SK-N-SH (cell line): ENCODE results near the gene SFMBT2. TPM values are rescaled to one million over a fixed set of nuclear protein-coding genes. Genes with fewer than 3 reads are reported as not detected.

Experiments used
- CTCF ChIA-PET: fragments of 300-600, 350-600 bp; formaldehyde crosslinking; extraction: SDS; loops from one replicate; lab custom pipeline; 2021; lab: Yijun Ruan, JAX
- POLR2A ChIA-PET: fragments of 350-600 bp; sonication (Branson Sonifier 250); formaldehyde crosslinking; extraction: SDS; loops from one replicate; lab custom pipeline; 2020; ENCODE audit warnings: antibody characterized with exemption, inconsistent platforms; lab: Yijun Ruan, JAX
- DNase-seq: peaks from one replicate; pipeline ENCODE4 v3.0.0; 2012
- H2AFZ ChIP-seq: fragments of 200-600 bp; sonication (generic); 2 replicates; pipeline ENCODE4 v1.8.1; 2016; ENCODE audit warnings: antibody characterized with exemption, mild to moderate bottlenecking, low read depth
- H3F3A ChIP-seq: fragments of 200-600 bp; sonication (generic); replicated peaks from 2 replicates; pipeline ENCODE3; 2016; ENCODE audit warnings: antibody characterized with exemption, mild to moderate bottlenecking; ENCODE audit not compliant: insufficient read depth
- H3K27ac ChIP-seq, 2 experiments: fragments of 200-500 bp in 1 of 2; fragments of 200-600 bp in 1 of 2; sonication (Bioruptor generic) in 1 of 2; sonication (generic), shearing (Covaris generic) in 1 of 2; 2 replicates each; pipeline versions ENCODE4 v1.5.1 to v1.6.1; 2014 to 2016; ENCODE audit warnings: low read depth in 2 of 2, inconsistent platforms in 1 of 2, low read length in 1 of 2, mild to moderate bottlenecking in 1 of 2, mixed read lengths in 1 of 2
- H3K27me3 ChIP-seq: fragments of 200-600 bp; sonication (generic), shearing (Covaris generic); 2 replicates; pipeline ENCODE4 v1.6.1; 2016; ENCODE audit warnings: mixed run types; ENCODE audit not compliant: insufficient read depth
- H3K36me3 ChIP-seq, 2 experiments: fragments of 200-500 bp in 1 of 2; fragments of 200-600 bp in 1 of 2; sonication (Bioruptor generic) in 1 of 2; sonication (generic) in 1 of 2; replicated peaks in 1 of 2; 2 replicates each; pipeline versions ENCODE3 to v1.5.1; 2014 to 2016; ENCODE audit warnings: low read length in 1 of 2, mild to moderate bottlenecking in 1 of 2; ENCODE audit not compliant: insufficient read depth in 2 of 2, control insufficient read depth in 1 of 2
- H3K4me1 ChIP-seq, 2 experiments: fragments of 200-500 bp in 1 of 2; fragments of 200-600 bp in 1 of 2; sonication (Bioruptor generic) in 1 of 2; sonication (generic), shearing (Covaris generic) in 1 of 2; 2 replicates each; pipeline versions ENCODE4 v1.5.1 to v1.6.1; 2014 to 2016; ENCODE audit warnings: low read depth in 1 of 2, low read length in 1 of 2, mixed run types in 1 of 2; ENCODE audit not compliant: insufficient read depth in 2 of 2, control insufficient read depth in 1 of 2
- H3K4me2 ChIP-seq: fragments of 200-600 bp; sonication (generic), shearing (Covaris generic); 2 replicates; pipeline ENCODE4 v1.6.1; 2017; ENCODE audit warnings: mixed run types
- H3K4me3 ChIP-seq, 2 experiments: fragments of 200-500 bp in 1 of 2; fragments of 200-600 bp in 1 of 2; sonication (Bioruptor generic) in 1 of 2; sonication (generic), shearing (Covaris generic) in 1 of 2; 2 replicates each; pipeline versions ENCODE4 v1.5.1 to v1.8.1; 2014 to 2016; ENCODE audit warnings: low read depth in 2 of 2, inconsistent platforms in 1 of 2, low read length in 1 of 2, mild to moderate bottlenecking in 1 of 2, mixed read lengths in 1 of 2, moderate library complexity in 1 of 2
- H3K79me2 ChIP-seq: fragments of 200-600 bp; sonication (generic); 2 replicates; pipeline ENCODE4 v1.8.1; 2017; ENCODE audit warnings: mild to moderate bottlenecking; ENCODE audit not compliant: insufficient read depth
- H3K9ac ChIP-seq: fragments of 200-600 bp; sonication (generic); 2 replicates; pipeline ENCODE4 v1.6.1; 2017; ENCODE audit warnings: mixed run types
- H3K9me2 ChIP-seq: fragments of 200-600 bp; sonication (generic); 2 replicates; pipeline ENCODE4 v1.6.1; 2017; ENCODE audit warnings: mixed run types
- H3K9me3 ChIP-seq: fragments of 200-600 bp; sonication (generic); 2 replicates; pipeline ENCODE4 v1.6.1; 2017; ENCODE audit warnings: mixed run types, mild to moderate bottlenecking, moderate library complexity
- H4K20me1 ChIP-seq: fragments of 200-600 bp; sonication (generic); 2 replicates; pipeline ENCODE4 v1.6.1; 2017; ENCODE audit warnings: mild to moderate bottlenecking, mixed run types; ENCODE audit not compliant: insufficient read depth
- ELF1 ChIP-seq: IDR thresholded peaks from 2 replicates; pipeline ENCODE4 v1.4.0; 2012
- EZH2phosphoT487 ChIP-seq: fragments of 200-600 bp; sonication (generic); IDR thresholded peaks from 2 replicates; pipeline ENCODE4 v1.6.1; 2017; ENCODE audit warnings: low read depth, mixed run types, mild to moderate bottlenecking, antibody characterized with exemption, moderate library complexity, borderline replicate concordance
- MXI1 ChIP-seq: IDR thresholded peaks from 2 replicates; pipeline ENCODE4 v1.6.1; 2012; ENCODE audit warnings: mild to moderate bottlenecking, low read depth, low read length, improper control_type of control experiment
- NFIC ChIP-seq: IDR thresholded peaks from 2 replicates; pipeline ENCODE4 v1.4.0; 2012; ENCODE audit warnings: borderline replicate concordance
- POLR2AphosphoS5 ChIP-seq: IDR thresholded peaks from 2 replicates; pipeline ENCODE4 v1.6.1; 2012; ENCODE audit warnings: low read depth, low read length
- RAD21 ChIP-seq: IDR thresholded peaks from 2 replicates; pipeline ENCODE4 v1.6.1; 2012; ENCODE audit warnings: mild to moderate bottlenecking, low read length
- RFX5 ChIP-seq: IDR thresholded peaks from 2 replicates; pipeline ENCODE4 v1.6.1; 2012; ENCODE audit warnings: mild to moderate bottlenecking, improper control_type of control experiment, low read length
- SIN3A ChIP-seq: IDR thresholded peaks from 2 replicates; pipeline ENCODE4 v1.6.1; 2012; ENCODE audit warnings: low read depth, mild to moderate bottlenecking, low read length, moderate library complexity, borderline replicate concordance
- TEAD4 ChIP-seq: IDR thresholded peaks from 2 replicates; pipeline ENCODE4 v1.4.0; 2012; ENCODE audit warnings: mild to moderate bottlenecking, borderline replicate concordance; ENCODE audit not compliant: insufficient read depth
- USF1 ChIP-seq: IDR thresholded peaks from 2 replicates; pipeline ENCODE4 v1.4.0; 2012; ENCODE audit warnings: low read depth, borderline replicate concordance
- ZBTB33 ChIP-seq: IDR thresholded peaks from 2 replicates; pipeline ENCODE4 v1.4.0; 2012; ENCODE audit warnings: low read depth, borderline replicate concordance
- WGBS: methylation state at CpG from one replicate; pipeline ENCODE4 v1.1.6; 2017; ENCODE audit warnings: low lambda C conversion rate; 5-methylcytosine and 5-hydroxymethylcytosine counted together
- polyA plus RNA-seq, 3 experiments: library from polyadenylated mRNA; depleted of rRNA; stranded (reverse); fragments of >200 nt; gene quantifications; 2 replicates each; pipeline ENCODE4 v1.2.3, GENCODE V29; 2012
- TF ChIP-seq, protein P1 (sequence below): IDR thresholded peaks from 2 replicates; pipeline ENCODE4; 2012
- TF ChIP-seq, protein P2 (sequence below): fragments of 150-350 bp; IDR thresholded peaks from 2 replicates; pipeline ENCODE4 v1.6.1; 2016; ENCODE audit warnings: mild to moderate bottlenecking, low read depth, low read length

SFMBT2 gene
- polyA plus RNA-seq, 1 of the 3 experiments (the other 2 are of a cell fraction), result 0.20 TPM

DNA sequence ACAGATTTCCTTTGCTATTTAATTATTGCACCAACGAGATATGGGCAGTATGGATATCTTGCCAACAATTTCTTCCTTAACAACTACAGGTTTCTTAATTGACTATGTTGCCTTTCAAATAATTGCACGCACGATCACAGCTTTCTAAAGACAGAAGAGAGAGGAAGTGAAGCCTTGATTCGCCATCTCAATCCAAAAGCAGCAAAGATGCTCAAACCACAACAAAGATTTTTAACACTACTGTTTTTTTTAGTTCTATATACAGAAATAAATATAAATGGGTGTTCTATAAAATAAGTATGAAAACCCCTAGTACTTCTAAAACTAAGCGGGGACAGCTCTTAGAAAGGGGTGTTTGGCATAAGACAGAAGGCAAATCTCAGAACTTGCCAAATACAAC, 251.3 kb downstream of the SFMBT2 start (continued):
- TF ChIP-seq USF1 (no peak), ZBTB33 (no peak)

DNA sequence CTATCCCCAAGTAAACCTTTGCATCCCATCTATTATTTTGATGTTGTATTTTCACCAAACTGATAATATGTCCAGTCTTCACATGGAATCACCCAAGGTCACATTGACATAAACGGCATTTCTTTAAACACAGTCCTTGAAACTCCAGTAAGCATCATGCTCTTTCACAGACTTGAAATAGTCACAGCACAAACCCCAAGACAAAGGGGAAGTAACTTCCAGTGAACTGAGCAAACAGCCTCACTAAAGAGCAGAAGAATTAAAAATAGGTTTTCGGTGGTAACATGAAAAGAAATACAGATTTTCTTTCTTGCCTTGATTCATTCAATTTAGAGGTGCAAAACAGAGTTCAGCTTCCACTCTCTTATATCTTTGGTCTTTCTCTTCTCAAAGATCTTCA, 253.7 kb downstream of the SFMBT2 start:
- Histone ChIP-seq H3K4me2 (no peak overlapping the region), H3K27ac (no peak overlapping the region), H3K36me3 (no peaks in the 10 kb centered on the region), H3F3A (no peaks in the 10 kb centered on the region), H3K4me3 (no peak overlapping the region), H4K20me1 (no peaks in the 10 kb centered on the region), H3K79me2 (no peaks in the 10 kb centered on the region), H2AFZ (no peak overlapping the region), H3K9me2 (no peaks in the 10 kb centered on the region), H3K9me3 (no peaks in the 10 kb centered on the region), H3K4me1 (no peaks in the 10 kb centered on the region), H3K9ac (no peak overlapping the region), H3K27me3 (no peaks in the 10 kb centered on the region)
- POLR2A ChIA-PET, result no interaction called here
- no peak for TF ChIP-seq TEAD4
- CTCF ChIA-PET, result no interaction called here
- DNase-seq, result no peak
- WGBS, result 50% methylated on average over 2 of the region's 2 CpGs

DNA sequence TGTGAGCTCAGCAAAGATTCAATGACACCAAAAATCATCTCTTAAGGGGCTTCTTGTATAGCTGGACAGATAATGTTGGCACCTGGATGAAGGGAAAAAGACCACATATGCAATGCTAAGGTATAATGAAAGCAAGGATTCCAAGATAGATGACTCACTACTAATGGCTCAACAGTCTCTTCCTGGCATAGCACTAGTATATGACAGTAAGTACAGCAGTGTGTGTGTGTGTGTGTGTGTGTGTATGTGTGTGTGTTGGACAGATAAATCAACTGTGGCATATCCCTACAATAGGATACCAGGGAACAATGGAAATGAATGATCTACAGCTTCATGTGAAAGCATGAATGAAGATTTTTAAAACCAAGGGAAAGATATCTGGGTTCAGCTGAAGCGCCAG, 257.1 kb downstream of the SFMBT2 start:
- Histone ChIP-seq H3K27ac (no peak overlapping the region), H3K36me3 (no peaks in the 10 kb centered on the region), H3K9me2 (no peaks in the 10 kb centered on the region), H3K4me3 (no peak overlapping the region), H3K9ac (no peak overlapping the region), H3K79me2 (no peaks in the 10 kb centered on the region), H3F3A (no peaks in the 10 kb centered on the region), H3K4me1 (no peaks in the 10 kb centered on the region), H3K4me2 (no peak overlapping the region), H4K20me1 (no peaks in the 10 kb centered on the region), H3K27me3 (no peaks in the 10 kb centered on the region), H3K9me3 (no peaks in the 10 kb centered on the region), H2AFZ (no peak overlapping the region)
- no peak for TF ChIP-seq ELF1
- TF ChIP-seq, protein P1, sequence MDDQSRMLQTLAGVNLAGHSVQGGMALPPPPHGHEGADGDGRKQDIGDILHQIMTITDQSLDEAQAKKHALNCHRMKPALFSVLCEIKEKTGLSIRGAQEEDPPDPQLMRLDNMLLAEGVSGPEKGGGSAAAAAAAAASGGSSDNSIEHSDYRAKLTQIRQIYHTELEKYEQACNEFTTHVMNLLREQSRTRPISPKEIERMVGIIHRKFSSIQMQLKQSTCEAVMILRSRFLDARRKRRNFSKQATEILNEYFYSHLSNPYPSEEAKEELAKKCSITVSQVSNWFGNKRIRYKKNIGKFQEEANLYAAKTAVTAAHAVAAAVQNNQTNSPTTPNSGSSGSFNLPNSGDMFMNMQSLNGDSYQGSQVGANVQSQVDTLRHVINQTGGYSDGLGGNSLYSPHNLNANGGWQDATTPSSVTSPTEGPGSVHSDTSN, result no peak
- TF ChIP-seq POLR2AphosphoS5, result no peak
- no peak for TF ChIP-seq MXI1
- no peak for TF ChIP-seq SIN3A
- no peak for TF ChIP-seq NFIC
- no peak for TF ChIP-seq RAD21
- TF ChIP-seq EZH2phosphoT487, result no peak
- no peak for TF ChIP-seq RFX5
- TF ChIP-seq, protein P2, sequence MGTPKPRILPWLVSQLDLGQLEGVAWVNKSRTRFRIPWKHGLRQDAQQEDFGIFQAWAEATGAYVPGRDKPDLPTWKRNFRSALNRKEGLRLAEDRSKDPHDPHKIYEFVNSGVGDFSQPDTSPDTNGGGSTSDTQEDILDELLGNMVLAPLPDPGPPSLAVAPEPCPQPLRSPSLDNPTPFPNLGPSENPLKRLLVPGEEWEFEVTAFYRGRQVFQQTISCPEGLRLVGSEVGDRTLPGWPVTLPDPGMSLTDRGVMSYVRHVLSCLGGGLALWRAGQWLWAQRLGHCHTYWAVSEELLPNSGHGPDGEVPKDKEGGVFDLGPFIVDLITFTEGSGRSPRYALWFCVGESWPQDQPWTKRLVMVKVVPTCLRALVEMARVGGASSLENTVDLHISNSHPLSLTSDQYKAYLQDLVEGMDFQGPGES, result no peak
- 71% methylated on average over 1 of the region's 1 CpG for WGBS
- CTCF ChIA-PET, result interaction anchor here (1.1 to 1.2 kb wide), 3 partner anchors 33 to 258 kb away, joined by 3 to 4 read pairs (median 4); no protein-coding TSS in a partner anchor
- no peak for DNase-seq
- POLR2A ChIA-PET, result no interaction called here
